Measurements from ENCODE around the gene PILRA. TPM values are rescaled to one million over a fixed set of nuclear protein-coding genes. Genes with fewer than 3 reads are reported as not detected.
"Not testable (repeated sequence)": the region's sequence is repeated elsewhere in the genome, so short reads cannot be mapped to it uniquely, and the experiment has no call there.

Gene PILRA
- total RNA-seq, 4 donors from 2014 or later = 3.3 to 8.8 (median 5.4) TPM

DNA sequence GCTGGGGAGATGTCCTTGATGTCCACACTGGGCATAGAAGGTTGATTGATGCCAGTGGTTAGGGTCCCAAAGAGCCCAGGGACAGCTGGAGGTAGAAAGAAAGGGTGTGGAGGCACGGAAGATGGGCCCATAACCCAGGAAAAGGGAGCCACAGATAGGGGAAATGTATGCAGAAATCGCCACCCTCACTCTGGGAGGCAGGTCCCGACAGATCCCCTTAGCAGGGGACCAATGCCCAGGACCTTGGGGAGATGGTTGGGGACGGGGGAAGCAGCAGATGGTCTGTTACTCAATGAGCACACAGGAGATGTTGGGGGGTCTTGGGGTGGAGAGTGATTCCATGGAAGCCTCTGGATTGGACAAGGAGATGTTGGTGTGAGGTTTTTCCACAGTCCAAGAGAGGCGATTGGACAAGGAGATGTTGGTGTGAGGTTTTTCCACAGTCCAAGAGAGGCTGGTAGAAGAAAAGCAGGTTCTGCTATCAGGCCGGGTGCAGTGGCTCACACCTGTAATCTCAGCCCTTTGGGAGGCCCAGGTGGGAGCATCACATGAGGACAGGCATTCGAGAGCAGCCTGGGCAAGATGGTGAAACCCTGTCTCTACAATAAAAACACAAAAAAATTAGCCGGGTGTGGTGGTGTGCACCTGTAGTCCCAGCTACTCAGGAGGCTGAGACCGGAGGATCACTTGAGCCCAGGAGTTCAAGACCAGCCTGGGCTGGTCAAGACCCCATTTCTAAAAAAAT is 70.0 kb downstream of the PILRA start:
- Histone ChIP-seq H3K27ac (replicated peaks in 1 of 4) (peak overlapping the region in 3 of 4 donors; percentile 53 to 73 (median 54)), H3K4me1 (peaks cover 0 to 22% (median 18%) of the 10 kb centered on the region in 4 donors), H3K4me3 (no peak overlapping the region), H3K27me3 (no peaks in the 10 kb centered on the region), H3K9me3 (no peaks in the 10 kb centered on the region), H3K36me3 (no peaks in the 10 kb centered on the region)
- TF ChIP-seq EP300 (IDR thresholded peaks at IDR 0.05) = no peak
- no peak for TF ChIP-seq POLR2A (IDR thresholded peaks at IDR 0.05; ENCODE audit: low read depth)
- TF ChIP-seq, protein P1, sequence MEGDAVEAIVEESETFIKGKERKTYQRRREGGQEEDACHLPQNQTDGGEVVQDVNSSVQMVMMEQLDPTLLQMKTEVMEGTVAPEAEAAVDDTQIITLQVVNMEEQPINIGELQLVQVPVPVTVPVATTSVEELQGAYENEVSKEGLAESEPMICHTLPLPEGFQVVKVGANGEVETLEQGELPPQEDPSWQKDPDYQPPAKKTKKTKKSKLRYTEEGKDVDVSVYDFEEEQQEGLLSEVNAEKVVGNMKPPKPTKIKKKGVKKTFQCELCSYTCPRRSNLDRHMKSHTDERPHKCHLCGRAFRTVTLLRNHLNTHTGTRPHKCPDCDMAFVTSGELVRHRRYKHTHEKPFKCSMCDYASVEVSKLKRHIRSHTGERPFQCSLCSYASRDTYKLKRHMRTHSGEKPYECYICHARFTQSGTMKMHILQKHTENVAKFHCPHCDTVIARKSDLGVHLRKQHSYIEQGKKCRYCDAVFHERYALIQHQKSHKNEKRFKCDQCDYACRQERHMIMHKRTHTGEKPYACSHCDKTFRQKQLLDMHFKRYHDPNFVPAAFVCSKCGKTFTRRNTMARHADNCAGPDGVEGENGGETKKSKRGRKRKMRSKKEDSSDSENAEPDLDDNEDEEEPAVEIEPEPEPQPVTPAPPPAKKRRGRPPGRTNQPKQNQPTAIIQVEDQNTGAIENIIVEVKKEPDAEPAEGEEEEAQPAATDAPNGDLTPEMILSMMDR (IDR thresholded peaks at IDR 0.05) = no peak
- TF ChIP-seq POLR2AphosphoS5 (IDR thresholded peaks at IDR 0.05) = no peak
- intact Hi-C loops (cut with DNase I) = no loop called here
- DNase-seq (ENCODE audit: extremely low spot score) = no peak
- WGBS = 94% methylated on average over 9 of the region's 9 CpGs

DNA sequence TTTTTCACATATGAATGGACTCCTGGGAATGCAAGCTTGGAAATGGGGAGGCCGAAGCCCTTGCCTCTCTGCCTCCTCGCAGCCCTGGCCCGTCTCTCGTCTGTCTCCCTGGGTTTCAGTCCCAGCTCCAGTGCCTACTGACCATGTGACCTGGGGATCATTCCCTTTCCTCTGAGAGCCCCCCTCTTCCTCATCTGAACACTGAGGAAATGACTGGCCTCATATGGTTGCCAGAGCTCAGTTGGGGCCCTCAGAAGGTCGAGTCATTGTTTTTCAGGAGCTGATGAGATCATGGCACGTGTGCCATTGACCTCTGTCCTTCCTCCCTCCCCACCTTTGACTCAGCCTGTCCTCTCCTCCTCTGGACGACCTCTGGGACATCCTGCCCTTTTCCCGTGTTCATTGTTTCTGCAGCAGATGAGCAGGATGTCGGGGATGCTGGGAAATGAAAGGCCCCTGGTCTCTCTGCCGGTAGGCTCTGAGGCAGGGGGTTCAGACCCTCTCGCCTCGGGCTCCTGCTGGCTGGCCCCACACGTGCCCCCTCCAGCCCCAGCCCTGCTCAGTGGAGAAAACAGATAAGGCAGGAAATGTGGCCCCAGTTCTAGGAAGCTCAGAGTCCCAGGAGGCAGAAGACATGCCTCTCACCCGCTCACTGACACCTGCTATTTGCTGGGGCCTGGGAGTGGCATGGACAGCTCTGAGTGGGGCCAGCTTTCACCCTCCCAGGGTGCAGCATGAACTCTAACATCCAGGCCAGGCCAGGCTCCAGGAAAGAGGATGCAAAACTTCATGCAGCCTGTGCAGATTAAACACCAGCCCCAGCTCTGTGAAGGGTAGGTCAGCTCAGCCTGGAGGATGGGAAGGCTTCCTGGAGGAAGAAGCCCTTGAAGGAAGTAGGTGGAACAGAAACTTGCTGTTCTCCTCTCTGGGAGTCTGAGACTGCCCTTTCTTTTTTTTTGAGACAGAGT is 71.3 kb downstream of the PILRA start:
- intact Hi-C loops (cut with DNase I) = no loop called here
- peaks cover 6 to 25% (median 20%) of the 10 kb centered on the region in 4 donors for H3K4me1 ChIP-seq
- no peaks in the 10 kb centered on the region for H3K9me3 ChIP-seq
- TF ChIP-seq EP300 (IDR thresholded peaks at IDR 0.05) (no peak), POLR2AphosphoS5 (IDR thresholded peaks at IDR 0.05) (peak; percentile 47 to 50), POLR2A (IDR thresholded peaks at IDR 0.05; ENCODE audit: low read depth) (no peak)
- TF ChIP-seq, protein P1 (IDR thresholded peaks at IDR 0.05) = no peak
- DNase-seq (ENCODE audit: extremely low spot score) = no peak
- no peak overlapping the region for H3K4me3 ChIP-seq
- no peaks in the 10 kb centered on the region for H3K27me3 ChIP-seq
- 32% methylated on average over 14 of the region's 14 CpGs for WGBS
- H3K27ac ChIP-seq (replicated peaks in 1 of 4) = peak overlapping the region; percentile 51 to 73 (median 54)
- no peaks in the 10 kb centered on the region for H3K36me3 ChIP-seq

DNA sequence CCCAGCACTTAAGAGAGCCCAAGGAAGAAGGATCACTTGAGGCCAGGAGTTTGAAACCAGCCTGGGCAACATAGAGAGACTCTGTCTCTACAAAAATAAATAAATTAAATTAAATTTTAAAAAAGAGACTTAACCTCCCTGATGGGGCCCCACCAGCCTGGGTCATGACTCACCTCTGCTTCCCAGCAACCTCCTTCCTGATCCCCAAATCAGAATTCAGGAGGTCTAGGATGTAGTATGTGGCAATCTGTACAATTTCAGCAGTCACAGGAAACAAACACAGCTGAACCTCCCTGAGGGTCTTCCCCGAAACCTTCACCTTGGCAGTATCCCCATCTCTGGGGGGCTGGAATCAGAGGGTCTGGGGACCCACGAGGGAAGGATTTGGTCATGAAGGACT is 72.8 kb downstream of the PILRA start:
- H3K27ac ChIP-seq (replicated peaks in 1 of 4) = peak overlapping the region in 2 of 4 donors; percentile 35 to 51

DNA sequence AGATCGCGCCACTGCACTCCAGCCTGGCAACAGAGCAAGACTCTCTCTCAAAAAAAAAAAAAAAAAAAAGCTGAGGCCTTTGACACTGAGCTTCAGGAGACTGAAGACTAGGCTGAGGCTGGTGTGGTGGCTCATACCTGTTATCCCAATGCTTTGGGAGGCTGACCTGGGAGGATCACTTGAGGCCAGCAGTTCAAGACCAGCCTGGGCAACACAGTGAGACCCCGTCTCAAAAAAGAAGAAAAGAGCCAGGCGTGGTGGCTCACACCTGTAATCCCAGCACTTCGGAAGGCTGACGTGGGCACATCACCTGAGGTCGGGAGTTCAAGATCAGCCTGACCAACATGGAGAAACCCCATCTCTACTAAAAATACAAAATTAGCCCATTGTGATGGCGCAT is 74.1 kb downstream of the PILRA start:
- H3K4me3 ChIP-seq; DNase-seq (ENCODE audit: extremely low spot score); H3K36me3 ChIP-seq; intact Hi-C loops (cut with DNase I); H3K27ac ChIP-seq (replicated peaks in 1 of 4); H3K27me3 ChIP-seq; H3K9me3 ChIP-seq: not testable (repeated sequence)
- H3K4me1 ChIP-seq = peaks cover 21 to 41% (median 29%) of the 10 kb centered on the region in 4 donors
- WGBS = 91% methylated on average over 8 of the region's 8 CpGs

More for the DNA sequence above, 72.8 kb downstream of the PILRA start:
- Histone ChIP-seq H3K4me1 (peaks cover 20 to 39% (median 29%) of the 10 kb centered on the region in 4 donors), H3K9me3 (no peaks in the 10 kb centered on the region), H3K27me3 (no peaks in the 10 kb centered on the region), H3K36me3 (no peaks in the 10 kb centered on the region), H3K4me3 (no peak overlapping the region)
- TF ChIP-seq, protein P1 (IDR thresholded peaks at IDR 0.05) = no peak
- TF ChIP-seq POLR2AphosphoS5 (IDR thresholded peaks at IDR 0.05) (no peak), POLR2A (IDR thresholded peaks at IDR 0.05; ENCODE audit: low read depth) (no peak), EP300 (IDR thresholded peaks at IDR 0.05) (no peak)
- 67% methylated on average over 1 of the region's 2 CpGs for WGBS
- intact Hi-C loops (cut with DNase I) = no loop called here
- DNase-seq (ENCODE audit: extremely low spot score) = no peak

Measured in esophagus muscularis mucosa (tissue), 4 donors.